ENCODE data around the gene CASP12. TPM values are rescaled to one million over a fixed set of nuclear protein-coding genes. Genes with fewer than 3 reads are reported as not detected.

CASP12 gene
- total RNA-seq, 2 experiments from 2014 or later: not detected

GRCh38 chr11:104852811-104853210 lies 45.4 kb downstream of the CASP12 start:
- intact Hi-C loops (cut with micrococcal nuclease): no loop called here
- Mint-ChIP-seq H3K4me3 (no peak overlapping the region), H3K27me3 (no peaks in the 10 kb centered on the region), H3K36me3 (no peaks in the 10 kb centered on the region), H3K9me3 (no peaks in the 10 kb centered on the region), H3K4me1 (ENCODE audit: low read depth) (no peaks in the 10 kb centered on the region), H3K27ac (no peak overlapping the region)
- no peak for DNase-seq
- ChIA-PET CTCF (no interaction called here), POLR2A (no interaction called here)

- DNase-seq: no peak
- Mint-ChIP-seq H3K27me3 (no peaks in the 10 kb centered on the region), H3K4me1 (ENCODE audit: low read depth) (no peaks in the 10 kb centered on the region), H3K36me3 (no peaks in the 10 kb centered on the region), H3K27ac (no peak overlapping the region), H3K4me3 (no peak overlapping the region), H3K9me3 (no peaks in the 10 kb centered on the region)
- ChIA-PET POLR2A (no interaction called here), CTCF (no interaction called here)
- intact Hi-C loops (cut with micrococcal nuclease): no loop called here
Observed at GRCh38 chr11:104846216-104846615, 52.0 kb downstream of the CASP12 start.

DNA sequence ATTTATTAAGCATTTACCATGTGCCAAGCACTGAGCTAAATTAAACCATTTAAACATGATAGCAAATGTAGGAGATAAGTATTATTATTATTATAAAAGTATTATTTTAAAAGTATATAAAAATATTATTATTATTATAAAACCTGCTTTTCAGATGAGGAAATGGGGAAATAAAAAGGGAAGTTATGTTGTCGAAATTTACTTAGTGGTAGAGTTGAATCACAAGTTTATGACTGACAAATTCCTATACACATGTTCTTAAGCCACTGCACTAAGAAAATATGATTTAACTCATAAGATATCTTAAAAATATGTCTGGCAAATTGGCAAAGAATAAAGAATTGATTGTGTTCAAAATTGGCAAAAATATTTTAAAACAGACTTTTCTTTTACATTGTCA lies 53.8 kb downstream of the CASP12 start:
- no peaks in the 10 kb centered on the region for H3K4me1 Mint-ChIP-seq (ENCODE audit: low read depth)
- H3K4me3 Mint-ChIP-seq: no peak overlapping the region
- no peak for DNase-seq
- H3K9me3 Mint-ChIP-seq: peaks cover 2% of the 10 kb centered on the region
- no peak overlapping the region for H3K27ac Mint-ChIP-seq
- ChIA-PET CTCF (no interaction called here), POLR2A (no interaction called here)
- intact Hi-C loops (cut with micrococcal nuclease): no loop called here
- H3K36me3 Mint-ChIP-seq: no peaks in the 10 kb centered on the region
- no peaks in the 10 kb centered on the region for H3K27me3 Mint-ChIP-seq

GRCh38 chr11:104843150-104843836 lies 55.0 kb downstream of the CASP12 start:
- H3K9me3 Mint-ChIP-seq: peaks cover 10% of the 10 kb centered on the region
- ChIA-PET POLR2A (no interaction called here), CTCF (no interaction called here)
- no peak overlapping the region for H3K4me3 Mint-ChIP-seq
- DNase-seq: no peak
- no peaks in the 10 kb centered on the region for H3K4me1 Mint-ChIP-seq (ENCODE audit: low read depth)
- peaks cover 2% of the 10 kb centered on the region for H3K36me3 Mint-ChIP-seq
- H3K27ac Mint-ChIP-seq: no peak overlapping the region
- H3K27me3 Mint-ChIP-seq: no peaks in the 10 kb centered on the region
- intact Hi-C loops (cut with micrococcal nuclease): no loop called here

DNA sequence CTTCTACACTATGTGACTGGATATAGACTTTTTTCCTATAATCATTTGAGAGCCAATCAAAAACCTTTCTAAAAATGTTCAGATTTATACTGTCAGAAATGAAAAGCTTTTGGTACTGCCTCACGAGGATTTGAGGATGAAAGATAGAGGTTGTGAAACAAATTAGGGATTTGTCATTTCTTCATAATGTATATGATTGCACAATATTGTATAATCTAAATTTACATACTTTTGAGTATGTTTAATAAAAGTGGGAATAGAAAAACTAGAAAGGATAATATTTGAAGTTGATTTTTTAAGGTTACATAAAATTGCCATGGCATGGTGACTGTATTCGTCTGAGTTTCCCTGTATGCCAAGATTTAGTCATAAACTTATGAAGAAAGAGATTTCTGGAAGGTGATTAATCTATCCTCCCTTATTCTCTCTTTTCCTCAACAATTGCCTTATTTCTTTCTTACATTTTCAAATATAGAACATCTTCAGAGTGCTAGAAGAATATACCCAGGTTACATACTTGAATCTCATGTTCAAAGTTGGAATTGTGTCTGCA lies 56.2 kb downstream of the CASP12 start:
- no peak for DNase-seq
- intact Hi-C loops (cut with micrococcal nuclease): no loop called here
- H3K4me3 Mint-ChIP-seq: no peak overlapping the region
- peaks cover 2% of the 10 kb centered on the region for H3K36me3 Mint-ChIP-seq
- CTCF ChIA-PET: no interaction called here
- H3K27ac Mint-ChIP-seq: no peak overlapping the region
- POLR2A ChIA-PET: no interaction called here
- H3K27me3 Mint-ChIP-seq: no peaks in the 10 kb centered on the region
- peaks cover 10% of the 10 kb centered on the region for H3K9me3 Mint-ChIP-seq
- no peaks in the 10 kb centered on the region for H3K4me1 Mint-ChIP-seq (ENCODE audit: low read depth)

- peaks cover 10% of the 10 kb centered on the region for H3K9me3 Mint-ChIP-seq
- H3K36me3 Mint-ChIP-seq: peaks cover 2% of the 10 kb centered on the region
- CTCF ChIA-PET: no interaction called here
- no peak for DNase-seq
- POLR2A ChIA-PET: no interaction called here
- H3K4me3 Mint-ChIP-seq: no peak overlapping the region
- no peak overlapping the region for H3K27ac Mint-ChIP-seq
- intact Hi-C loops (cut with micrococcal nuclease): no loop called here
- no peaks in the 10 kb centered on the region for H3K27me3 Mint-ChIP-seq
- no peaks in the 10 kb centered on the region for H3K4me1 Mint-ChIP-seq (ENCODE audit: low read depth)
Observed at GRCh38 chr11:104841185-104841584, 57.1 kb downstream of the CASP12 start.

GRCh38 chr11:104837969-104838639 lies 60.2 kb downstream of the CASP12 start:
- ChIA-PET POLR2A (no interaction called here), CTCF (no interaction called here)
- DNase-seq: no peak
- intact Hi-C loops (cut with micrococcal nuclease): no loop called here
- H3K4me1 Mint-ChIP-seq (ENCODE audit: low read depth): no peaks in the 10 kb centered on the region
- H3K36me3 Mint-ChIP-seq: peaks cover 2% of the 10 kb centered on the region
- peaks cover 10% of the 10 kb centered on the region for H3K9me3 Mint-ChIP-seq
- no peak overlapping the region for H3K4me3 Mint-ChIP-seq
- H3K27me3 Mint-ChIP-seq: no peaks in the 10 kb centered on the region
- no peak overlapping the region for H3K27ac Mint-ChIP-seq

DNA sequence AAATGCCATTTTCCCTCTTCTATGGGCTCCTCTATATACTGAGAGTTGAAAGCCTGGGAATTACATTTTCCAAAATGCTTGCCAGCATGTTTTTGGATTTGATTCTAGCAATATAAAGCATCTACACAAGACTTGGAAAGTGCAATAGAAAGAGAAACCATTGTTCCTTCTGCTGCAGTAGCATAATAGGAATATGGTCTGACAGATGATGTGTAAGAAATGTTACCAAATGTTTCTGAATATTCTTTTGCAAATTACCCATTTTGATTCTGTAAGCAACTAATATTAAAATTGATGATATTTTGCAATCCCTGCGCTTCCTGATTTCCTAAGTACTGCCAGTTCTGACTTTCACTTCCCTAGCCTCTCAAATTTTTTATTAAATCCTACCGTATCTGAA lies 61.6 kb downstream of the CASP12 start:
- no peak for DNase-seq
- peaks cover 10% of the 10 kb centered on the region for H3K9me3 Mint-ChIP-seq
- no peak overlapping the region for H3K4me3 Mint-ChIP-seq
- ChIA-PET POLR2A (no interaction called here), CTCF (no interaction called here)
- no peak overlapping the region for H3K27ac Mint-ChIP-seq
- H3K4me1 Mint-ChIP-seq (ENCODE audit: low read depth): no peaks in the 10 kb centered on the region
- peaks cover 2% of the 10 kb centered on the region for H3K36me3 Mint-ChIP-seq
- no peaks in the 10 kb centered on the region for H3K27me3 Mint-ChIP-seq
- intact Hi-C loops (cut with micrococcal nuclease): no loop called here

Other genes with a start within 250 kb of the CASP12 start
- 10 to 100 TPM; 58.2 to 58.3 TPM for gene CASP4, start 70.1 kb upstream of the CASP12 start, total RNA-seq
- not detected for gene CASP5, start 124.7 kb upstream of the CASP12 start, total RNA-seq
- 10 to 100 TPM; 28.5 to 37.1 TPM for gene CASP1, start 136.7 kb upstream of the CASP12 start, total RNA-seq
- gene CARD16, start 146.9 kb upstream of the CASP12 start, total RNA-seq: 10 to 100 TPM in 1 of 2 experiments, 1 to 10 TPM in 1; 8.6 to 10.5 TPM
- not detected for gene CARD18, start 241.3 kb upstream of the CASP12 start, total RNA-seq

All from activated CD4-positive, alpha-beta memory T cell treated with anti-CD3 and anti-CD28 coated beads for 36 hours (primary cell).